Stomach (tissue), 4 donors: Measurements from ENCODE around the gene ANKRD35.

Source experiments
- EP300 ChIP-seq: sonication (generic); formaldehyde crosslinking; IDR thresholded peaks from one replicate; pipeline ENCODE4 v1.6.1; 2017; ENCODE audit warnings: antibody characterized with exemption
- TF ChIP-seq, protein P1 (sequence below), 7 experiments: fragments of 450-650 bp in 4 of 7; fragments of 200-600 bp in 3 of 7; sonication (generic) in 3 of 7; IDR thresholded peaks; one replicate each; pipeline ENCODE4 v1.5.1; 2016 to 2019; ENCODE audit warnings: antibody characterized with exemption in 7 of 7, control low read depth in 2 of 7, mild to moderate bottlenecking in 1 of 7

DNA sequence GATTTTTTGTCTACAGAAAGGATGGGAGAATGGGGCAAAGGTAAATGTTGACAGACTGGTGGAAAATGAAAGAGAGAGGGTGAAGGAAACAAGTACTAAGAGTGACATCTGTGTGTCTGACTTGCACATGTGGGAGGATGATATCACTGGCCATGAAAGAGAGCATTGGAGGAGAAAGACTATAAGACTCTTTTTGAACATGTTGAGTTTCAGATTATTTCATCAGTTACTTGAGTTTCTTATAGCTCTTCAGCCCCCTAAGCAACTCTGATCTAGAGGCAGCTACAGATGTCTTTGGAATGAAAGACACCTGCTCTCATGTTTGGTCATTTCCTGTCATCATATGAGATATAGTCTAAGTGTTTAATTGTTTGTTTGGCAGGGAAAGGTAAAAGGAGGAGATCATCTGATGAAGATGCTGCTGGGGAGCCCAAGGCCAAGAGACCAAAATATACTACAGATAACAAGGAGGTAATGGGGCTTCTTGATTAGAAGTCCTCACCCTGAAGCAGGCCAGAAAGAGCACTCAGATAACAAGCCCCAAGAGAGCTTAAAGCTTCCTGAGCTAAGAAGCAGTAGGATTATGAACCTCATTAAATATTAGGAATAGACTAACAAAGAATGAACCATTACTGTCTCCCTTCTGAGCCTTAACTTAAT lies 57.2 kb downstream of the ANKRD35 start:
- TF ChIP-seq, protein P1, sequence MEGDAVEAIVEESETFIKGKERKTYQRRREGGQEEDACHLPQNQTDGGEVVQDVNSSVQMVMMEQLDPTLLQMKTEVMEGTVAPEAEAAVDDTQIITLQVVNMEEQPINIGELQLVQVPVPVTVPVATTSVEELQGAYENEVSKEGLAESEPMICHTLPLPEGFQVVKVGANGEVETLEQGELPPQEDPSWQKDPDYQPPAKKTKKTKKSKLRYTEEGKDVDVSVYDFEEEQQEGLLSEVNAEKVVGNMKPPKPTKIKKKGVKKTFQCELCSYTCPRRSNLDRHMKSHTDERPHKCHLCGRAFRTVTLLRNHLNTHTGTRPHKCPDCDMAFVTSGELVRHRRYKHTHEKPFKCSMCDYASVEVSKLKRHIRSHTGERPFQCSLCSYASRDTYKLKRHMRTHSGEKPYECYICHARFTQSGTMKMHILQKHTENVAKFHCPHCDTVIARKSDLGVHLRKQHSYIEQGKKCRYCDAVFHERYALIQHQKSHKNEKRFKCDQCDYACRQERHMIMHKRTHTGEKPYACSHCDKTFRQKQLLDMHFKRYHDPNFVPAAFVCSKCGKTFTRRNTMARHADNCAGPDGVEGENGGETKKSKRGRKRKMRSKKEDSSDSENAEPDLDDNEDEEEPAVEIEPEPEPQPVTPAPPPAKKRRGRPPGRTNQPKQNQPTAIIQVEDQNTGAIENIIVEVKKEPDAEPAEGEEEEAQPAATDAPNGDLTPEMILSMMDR (IDR thresholded peaks at IDR 0.05): no peak
- TF ChIP-seq EP300: no peak
